Testis (tissue), 2 donors: Measurements from ENCODE around the gene CNGA3.

Experiments used
- CTCF ChIP-seq, 3 experiments: fragments of 450-650 bp in 2 of 3; fragments of 200-600 bp in 1 of 3; sonication (generic) in 1 of 3; IDR thresholded peaks; one replicate each; pipeline ENCODE4 v1.5.1; 2016 to 2019; ENCODE audit warnings: antibody characterized with exemption in 3 of 3, mild to moderate bottlenecking in 2 of 3, moderate library complexity in 1 of 3
- POLR2A ChIP-seq: fragments of 450-650 bp; IDR thresholded peaks from one replicate; pipeline ENCODE4 v1.6.1; 2017; ENCODE audit warnings: antibody characterized with exemption, mild to moderate bottlenecking, moderate library complexity

GRCh38 chr2:98333922-98334321, 12.3 kb upstream of the CNGA3 start:
- TF ChIP-seq CTCF (IDR thresholded peaks at IDR 0.05) (no peak), POLR2A (no peak)
